PC-3 (cell line): Measurements from ENCODE around the gene HPDL. TPM values are rescaled to one million over a fixed set of nuclear protein-coding genes. Genes with fewer than 3 reads are reported as not detected.

Experiments
- ATAC-seq: fragments of 200-7000 bp; cut with Tn5 transposase; 2 replicates; pipeline ENCODE4 v1.9.1; 2020; ENCODE audit warnings: mild to moderate bottlenecking, moderate library complexity
- BruUV-seq: library from RNA; stranded (reverse); fragments of 400-500 nt; replicated peaks from 2 replicates; lab custom pipeline; 2021; lab: Mats Ljungman, UMichigan
- CTCF ChIA-PET: fragments of 300-600 bp; sonication (Branson Sonifier 250); formaldehyde crosslinking; loops from one replicate; lab custom pipeline; 2022; ENCODE audit warnings: antibody characterized with exemption; lab: Charles Lee
- POLR2A ChIA-PET: fragments of 300-600 bp; sonication (Branson Sonifier 250); formaldehyde crosslinking; loops from one replicate; lab custom pipeline; 2022; ENCODE audit warnings: antibody characterized with exemption; ENCODE audit not compliant: unreplicated experiment; lab: Charles Lee
- DNase-seq: peaks from one replicate; pipeline ENCODE4 v3.0.0-alpha.2; 2015
- H2AFZ ChIP-seq: fragments of 300-600 bp; sonication (generic); 2 replicates; pipeline ENCODE4 v1.6.0; 2016; ENCODE audit warnings: antibody characterized with exemption, low read length
- H3F3A ChIP-seq: fragments of 300-600 bp; sonication (generic); one replicate; pipeline ENCODE4 v1.6.0; 2017; ENCODE audit warnings: antibody characterized with exemption, low read length, control low read depth, mild to moderate bottlenecking; ENCODE audit not compliant: unreplicated experiment
- H3K27ac ChIP-seq: fragments of 300-600 bp; sonication (generic); 2 replicates; pipeline ENCODE4 v1.5.1; 2016; ENCODE audit warnings: mild to moderate bottlenecking, low read length
- H3K27me3 ChIP-seq: fragments of 300-600 bp; sonication (generic); 2 replicates; pipeline ENCODE4 v1.6.1; 2016; ENCODE audit warnings: low read length, mixed read lengths
- H3K36me3 ChIP-seq: fragments of 300-600 bp; sonication (generic); 2 replicates; pipeline ENCODE4 v1.6.1; 2016; ENCODE audit warnings: low read depth, mixed run types, low read length, mixed read lengths
- H3K4me1 ChIP-seq: fragments of 300-600 bp; sonication (generic); 2 replicates; pipeline ENCODE4 v1.5.1; 2016; ENCODE audit warnings: low read length; ENCODE audit not compliant: insufficient read depth
- H3K4me2 ChIP-seq: fragments of 300-600 bp; sonication (generic); 2 replicates; pipeline ENCODE4 v1.6.0; 2016; ENCODE audit warnings: low read length
- H3K4me3 ChIP-seq: fragments of 300-600 bp; sonication (generic); 2 replicates; pipeline ENCODE4 v1.5.1; 2016; ENCODE audit warnings: mild to moderate bottlenecking, low read length, mixed read lengths
- H3K79me2 ChIP-seq: fragments of 300-600 bp; sonication (generic); 2 replicates; pipeline ENCODE4 v1.6.1; 2017; ENCODE audit warnings: low read length, mixed read lengths
- H3K9ac ChIP-seq: fragments of 300-600 bp; sonication (generic); 2 replicates; pipeline ENCODE4 v1.6.0; 2016; ENCODE audit warnings: mild to moderate bottlenecking, low read length
- H3K9me2 ChIP-seq: fragments of 300-600 bp; sonication (generic); replicated peaks from 2 replicates; pipeline ENCODE4 v1.6.1; 2016; ENCODE audit warnings: mixed run types, low read length, mixed read lengths
- H3K9me3 ChIP-seq: fragments of 300-600 bp; sonication (generic); 2 replicates; pipeline ENCODE4 v1.6.1; 2016; ENCODE audit warnings: low read length, mixed read lengths
- H4K20me1 ChIP-seq: fragments of 300-600 bp; sonication (generic); 2 replicates; pipeline ENCODE4 v1.6.1; 2016; ENCODE audit warnings: low read length, mixed read lengths
- CTCF ChIP-seq: fragments of 300-600 bp; sonication (generic); conservative IDR thresholded peaks from 2 replicates; pipeline ENCODE4 v1.5.1; 2017; ENCODE audit warnings: antibody characterized with exemption, low read depth, mild to moderate bottlenecking, low read length
- EZH2 ChIP-seq: fragments of 300-600 bp; sonication (generic); IDR thresholded peaks from one replicate; pipeline ENCODE4 v1.6.1; 2017; ENCODE audit warnings: antibody characterized with exemption, mild to moderate bottlenecking, low read length; ENCODE audit not compliant: unreplicated experiment
- EZH2phosphoT487 ChIP-seq: fragments of 300-600 bp; sonication (generic); IDR thresholded peaks from 2 replicates; pipeline ENCODE4 v1.6.1; 2018; ENCODE audit warnings: mild to moderate bottlenecking, antibody characterized with exemption, low read length, borderline replicate concordance
- intact Hi-C: fragments of 100-400 bp; cut with micrococcal nuclease; formaldehyde crosslinking; loops from 2 replicates; pipeline ENCODE4 v1.9.0; 2023
- total RNA-seq: library from RNA; depleted of rRNA; stranded (reverse); fragments of >200 nt; gene quantifications from 2 replicates; pipeline ENCODE4 v1.2.3, GENCODE V29; 2014

Gene HPDL
- total RNA-seq, 1 experiment from 2014 or later, result not detected

GRCh38 chr1:45364294-45364693 lies 37.6 kb downstream of the HPDL start:
- Histone ChIP-seq H3K4me3 (no peak overlapping the region), H4K20me1 (no peaks in the 10 kb centered on the region), H2AFZ (no peak overlapping the region), H3K79me2 (no peaks in the 10 kb centered on the region), H3K9ac (no peak overlapping the region), H3K9me3 (no peaks in the 10 kb centered on the region), H3K36me3 (no peaks in the 10 kb centered on the region), H3K27me3 (no peaks in the 10 kb centered on the region), H3F3A (no peaks in the 10 kb centered on the region), H3K4me1 (0 out of 2 replicates have a peak, but pooled peaks cover 4% of the 10 kb centered on the region), H3K27ac (no peak overlapping the region), H3K4me2 (no peak overlapping the region), H3K9me2 (no peaks in the 10 kb centered on the region)
- no TSS peak for BruUV-seq
- no peak for TF ChIP-seq CTCF
- TF ChIP-seq EZH2phosphoT487, result no peak
- no peak for TF ChIP-seq EZH2
- DNase-seq (no peak), ATAC-seq (no peak)
- CTCF ChIA-PET, result no interaction called here
- intact Hi-C loops, result no loop called here
- POLR2A ChIA-PET, result no interaction called here

- Histone ChIP-seq H2AFZ (no peak overlapping the region), H3K4me1 (0 out of 2 replicates have a peak, but pooled peaks cover 2% of the 10 kb centered on the region), H3K9ac (no peak overlapping the region), H3K9me3 (no peaks in the 10 kb centered on the region), H3K79me2 (no peaks in the 10 kb centered on the region), H3K4me3 (no peak overlapping the region), H3K27me3 (no peaks in the 10 kb centered on the region), H3K9me2 (no peaks in the 10 kb centered on the region), H3K4me2 (no peak overlapping the region), H4K20me1 (no peaks in the 10 kb centered on the region), H3F3A (no peaks in the 10 kb centered on the region), H3K27ac (no peak overlapping the region), H3K36me3 (no peaks in the 10 kb centered on the region)
- no peak for ATAC-seq
- TF ChIP-seq CTCF (no peak), EZH2 (no peak), EZH2phosphoT487 (no peak)
- no TSS peak for BruUV-seq
- ChIA-PET CTCF (interaction anchor here (0.6 kb wide), 1 partner anchor 235 kb away, joined by 3 read pairs; no protein-coding TSS in a partner anchor), POLR2A (no interaction called here)
- intact Hi-C loops, result no loop called here
- DNase-seq, result no peak
Measured at GRCh38 chr1:45365051-45365450, 38.4 kb downstream of the HPDL start.

GRCh38 chr1:45370575-45370974 lies 43.9 kb downstream of the HPDL start:
- ChIA-PET POLR2A (no interaction called here), CTCF (no interaction called here)
- H3K4me2 ChIP-seq, result no peak overlapping the region
- no peaks in the 10 kb centered on the region for H3K27me3 ChIP-seq
- intact Hi-C loops, result no loop called here
- H4K20me1 ChIP-seq, result no peaks in the 10 kb centered on the region
- H3K4me3 ChIP-seq, result no peak overlapping the region
- ATAC-seq (no peak), DNase-seq (no peak)
- no peaks in the 10 kb centered on the region for H3K9me2 ChIP-seq
- no peaks in the 10 kb centered on the region; the same call in 1 of the 2 replicates for H3K4me1 ChIP-seq
- no peak overlapping the region for H2AFZ ChIP-seq
- no peaks in the 10 kb centered on the region for H3K9me3 ChIP-seq
- H3K27ac ChIP-seq, result no peak overlapping the region
- H3K79me2 ChIP-seq, result no peaks in the 10 kb centered on the region
- H3K9ac ChIP-seq, result no peak overlapping the region
- H3K36me3 ChIP-seq, result no peaks in the 10 kb centered on the region
- no TSS peak for BruUV-seq
- TF ChIP-seq CTCF, result no peak
- TF ChIP-seq EZH2, result no peak
- TF ChIP-seq EZH2phosphoT487, result no peak
- H3F3A ChIP-seq, result no peaks in the 10 kb centered on the region
